Measurements from ENCODE around the gene STIMATE. TPM values are rescaled to one million over a fixed set of nuclear protein-coding genes. Genes with fewer than 3 reads are reported as not detected.

Gene STIMATE
- 25.0 and 39.6 TPM in 2 replicates for total RNA-seq (2014; rRNA removed; shearing (Covaris generic); ENCODE audit: low replicate concordance)

DNA sequence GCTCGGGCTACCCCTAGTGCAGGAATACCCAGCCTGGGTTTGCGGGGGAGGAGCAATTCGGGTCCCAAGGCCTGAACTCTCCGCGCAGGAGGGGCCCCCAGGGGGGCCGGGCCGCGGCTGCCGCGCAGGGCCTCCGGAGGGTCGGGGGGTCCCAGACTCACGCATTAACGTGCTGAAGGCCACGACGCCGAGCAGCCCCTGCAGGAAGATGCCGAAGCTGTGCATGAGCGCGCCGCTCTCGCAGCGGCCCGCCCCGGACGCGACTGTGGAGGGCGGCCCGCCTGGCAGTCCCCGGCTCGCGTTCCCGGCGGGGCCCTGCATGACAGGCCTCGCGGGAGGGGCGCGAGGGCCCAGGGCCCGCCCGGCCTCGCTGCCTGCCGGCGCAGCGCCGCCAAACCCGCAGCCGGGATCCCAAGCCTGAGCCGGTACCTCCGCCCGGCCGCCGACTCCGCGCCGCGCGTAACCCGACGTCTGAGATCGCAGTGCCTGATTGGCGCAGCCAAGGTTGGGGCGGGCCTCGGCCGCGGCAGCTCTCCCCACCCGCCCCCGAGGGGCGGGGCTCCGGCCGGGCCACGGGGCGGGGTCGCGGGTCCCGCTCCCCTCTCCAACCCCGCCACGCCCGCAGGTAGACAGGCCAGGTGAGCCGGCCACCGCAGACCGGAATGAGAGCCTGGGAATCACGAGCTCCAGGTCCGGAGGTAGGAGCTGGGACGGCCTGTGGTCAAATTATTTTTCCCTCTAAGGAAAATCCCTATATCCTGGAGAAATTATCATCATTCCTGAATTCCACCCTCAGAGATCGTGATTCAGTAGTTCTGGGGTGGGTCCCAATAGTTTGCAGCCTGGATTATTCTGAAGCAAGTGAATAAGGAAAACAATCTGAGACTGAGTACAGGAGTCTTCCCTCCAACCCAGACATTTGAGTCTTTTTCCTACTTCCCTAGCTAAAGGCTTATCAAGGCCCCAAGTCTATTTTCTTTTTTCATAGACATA is at the start of gene STIMATE:
STIMATE (minus strand) TSS at position 419 of the 993 bp plus-strand sequence; CDS start at position 321, 98 bp downstream.
- Histone ChIP-seq H3K9ac (ENCODE audit: low read length) (peak within 1 kb of the TSS; percentile 79), H3K4me2 (ENCODE audit: low read depth, low read length, poor library complexity, severe bottlenecking) (peak within 1 kb of the TSS; percentile 95), H3K9me3 (ENCODE audit: low read length) (no peaks in the 10 kb centered on the region), H3K36me3 (ENCODE audit: insufficient read depth, low read length) (peaks cover 2% of the 10 kb centered on the region; the same call in 1 of the 2 replicates), H3K27me3 (ENCODE audit: low read length) (no peaks in the 10 kb centered on the region), H3K79me2 (ENCODE audit: low read length) (peaks cover 45% of the 10 kb centered on the region), H3K27ac (ENCODE audit: low read length) (peak within 1 kb of the TSS; percentile 41), H3K4me3 (ENCODE audit: low read length) (peak within 1 kb of the TSS; percentile 97), H2AFZ (ENCODE audit: low read length) (peak within 1 kb of the TSS; percentile 55; the same call in 1 of the 2 replicates), H3K4me1 (ENCODE audit: low read length) (peaks cover 50% of the 10 kb centered on the region), H4K20me1 (ENCODE audit: insufficient read depth, low read depth, low read length) (no peaks in the 10 kb centered on the region; the same call in 1 of the 2 replicates), H3K9me2 (replicated peaks; ENCODE audit: insufficient read depth, low read length) (no peaks in the 10 kb centered on the region)
- DNase-seq, result peak; percentile 94

GRCh38 chr3:52939600-52939999 is 42.3 kb upstream of the STIMATE start:
- Histone ChIP-seq H3K9me2 (replicated peaks; ENCODE audit: insufficient read depth, low read length) (no peaks in the 10 kb centered on the region), H3K79me2 (ENCODE audit: low read length) (no peaks in the 10 kb centered on the region), H2AFZ (ENCODE audit: low read length) (no peak overlapping the region), H3K4me1 (ENCODE audit: low read length) (no peaks in the 10 kb centered on the region), H3K9me3 (ENCODE audit: low read length) (no peaks in the 10 kb centered on the region), H3K4me3 (ENCODE audit: low read length) (no peak overlapping the region), H4K20me1 (ENCODE audit: insufficient read depth, low read depth, low read length) (no peaks in the 10 kb centered on the region), H3K9ac (ENCODE audit: low read length) (no peak overlapping the region), H3K27ac (ENCODE audit: low read length) (no peak overlapping the region), H3K27me3 (ENCODE audit: low read length) (no peaks in the 10 kb centered on the region), H3K36me3 (ENCODE audit: insufficient read depth, low read length) (no peaks in the 10 kb centered on the region), H3K4me2 (ENCODE audit: low read depth, low read length, poor library complexity, severe bottlenecking) (no peak overlapping the region)
- DNase-seq, result no peak

DNA sequence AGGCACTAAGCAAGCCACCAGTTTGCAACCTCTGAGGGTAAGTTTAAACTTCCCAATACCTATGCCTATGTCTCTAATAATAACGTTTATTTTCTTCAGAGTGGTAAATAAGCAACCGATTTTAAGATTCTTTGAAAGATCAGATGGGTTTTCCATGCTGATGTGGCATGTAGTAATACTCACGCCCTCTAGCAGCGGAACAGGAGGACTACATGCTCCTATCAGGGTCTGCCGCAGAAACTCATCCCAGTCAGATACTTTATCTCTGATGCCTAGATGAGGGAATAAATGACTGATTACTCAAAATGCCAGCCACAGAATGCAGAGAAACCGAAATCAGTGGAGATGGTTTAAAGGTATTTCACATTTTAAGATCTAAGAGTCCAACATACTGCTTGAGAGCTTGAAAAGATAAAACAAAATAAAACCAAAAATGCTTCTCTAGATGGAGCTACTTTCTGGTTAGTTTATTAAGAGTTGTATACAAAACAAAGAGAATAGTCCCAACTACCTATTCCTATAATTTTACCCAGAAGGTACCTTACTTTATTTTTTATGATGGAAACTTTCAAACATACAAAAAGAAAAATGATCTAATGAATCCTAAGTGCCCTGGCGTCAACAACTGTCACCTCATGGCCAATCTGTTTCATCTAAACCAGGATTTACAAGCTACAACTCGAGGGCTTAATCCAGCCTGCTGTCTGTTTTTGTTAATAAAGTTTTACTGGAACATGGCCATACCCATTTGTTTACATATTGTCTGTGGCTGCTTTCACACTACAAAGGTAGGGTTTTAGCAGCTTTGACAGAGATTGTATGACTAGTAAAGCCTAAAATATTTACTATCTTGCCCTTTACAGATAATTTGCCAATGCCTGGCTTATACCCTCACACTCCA is 37.5 kb upstream of the STIMATE start:
- DNase-seq, result peak; percentile 78
- Histone ChIP-seq H3K79me2 (ENCODE audit: low read length) (no peaks in the 10 kb centered on the region), H3K27ac (ENCODE audit: low read length) (no peak overlapping the region), H3K4me3 (ENCODE audit: low read length) (no peak overlapping the region), H2AFZ (ENCODE audit: low read length) (no peak overlapping the region), H3K27me3 (ENCODE audit: low read length) (no peaks in the 10 kb centered on the region), H3K36me3 (ENCODE audit: insufficient read depth, low read length) (no peaks in the 10 kb centered on the region), H3K4me1 (ENCODE audit: low read length) (peaks cover 10% of the 10 kb centered on the region), H3K9me3 (ENCODE audit: low read length) (no peaks in the 10 kb centered on the region), H3K9me2 (replicated peaks; ENCODE audit: insufficient read depth, low read length) (no peaks in the 10 kb centered on the region), H3K4me2 (ENCODE audit: low read depth, low read length, poor library complexity, severe bottlenecking) (no peak overlapping the region), H4K20me1 (ENCODE audit: insufficient read depth, low read depth, low read length) (no peaks in the 10 kb centered on the region), H3K9ac (ENCODE audit: low read length) (no peak overlapping the region)

DNA sequence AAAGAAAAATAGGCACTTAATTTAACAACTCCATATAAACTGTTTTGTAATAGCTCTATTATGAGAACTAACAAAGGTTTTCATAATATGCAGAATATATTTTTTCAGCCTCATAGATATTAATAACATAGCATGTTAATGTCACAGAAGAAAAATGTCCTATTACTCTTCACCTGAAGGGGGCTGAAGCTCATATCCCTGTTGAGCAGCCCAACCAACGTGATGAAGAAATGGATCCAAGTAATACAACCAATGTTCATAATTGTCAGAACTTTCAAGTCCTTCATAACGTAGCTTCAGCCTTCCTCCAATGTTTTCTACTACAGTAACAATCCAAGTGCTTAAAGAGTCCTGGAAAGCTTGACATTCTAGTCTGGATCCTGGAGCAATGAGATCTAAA is 34.5 kb upstream of the STIMATE start:
- Histone ChIP-seq H3K4me3 (ENCODE audit: low read length) (no peak overlapping the region), H3K27ac (ENCODE audit: low read length) (no peak overlapping the region), H3K9me2 (replicated peaks; ENCODE audit: insufficient read depth, low read length) (no peaks in the 10 kb centered on the region), H3K79me2 (ENCODE audit: low read length) (no peaks in the 10 kb centered on the region), H2AFZ (ENCODE audit: low read length) (no peak overlapping the region), H3K9ac (ENCODE audit: low read length) (no peak overlapping the region), H3K4me1 (ENCODE audit: low read length) (peaks cover 10% of the 10 kb centered on the region), H3K27me3 (ENCODE audit: low read length) (no peaks in the 10 kb centered on the region), H3K36me3 (ENCODE audit: insufficient read depth, low read length) (no peaks in the 10 kb centered on the region), H4K20me1 (ENCODE audit: insufficient read depth, low read depth, low read length) (no peaks in the 10 kb centered on the region), H3K9me3 (ENCODE audit: low read length) (no peaks in the 10 kb centered on the region), H3K4me2 (ENCODE audit: low read depth, low read length, poor library complexity, severe bottlenecking) (no peak overlapping the region)
- peak; percentile 63 for DNase-seq

- Histone ChIP-seq H3K36me3 (ENCODE audit: insufficient read depth, low read length) (no peaks in the 10 kb centered on the region), H3K4me2 (ENCODE audit: low read depth, low read length, poor library complexity, severe bottlenecking) (no peak overlapping the region), H3K4me1 (ENCODE audit: low read length) (peaks cover 10% of the 10 kb centered on the region), H3K27me3 (ENCODE audit: low read length) (no peaks in the 10 kb centered on the region), H2AFZ (ENCODE audit: low read length) (no peak overlapping the region), H3K9me2 (replicated peaks; ENCODE audit: insufficient read depth, low read length) (no peaks in the 10 kb centered on the region), H3K9ac (ENCODE audit: low read length) (no peak overlapping the region), H4K20me1 (ENCODE audit: insufficient read depth, low read depth, low read length) (no peaks in the 10 kb centered on the region), H3K9me3 (ENCODE audit: low read length) (no peaks in the 10 kb centered on the region), H3K4me3 (ENCODE audit: low read length) (no peak overlapping the region), H3K79me2 (ENCODE audit: low read length) (no peaks in the 10 kb centered on the region), H3K27ac (ENCODE audit: low read length) (no peak overlapping the region)
- DNase-seq, result no peak
Measured at GRCh38 chr3:52931328-52931727, 34.0 kb upstream of the STIMATE start.

DNA sequence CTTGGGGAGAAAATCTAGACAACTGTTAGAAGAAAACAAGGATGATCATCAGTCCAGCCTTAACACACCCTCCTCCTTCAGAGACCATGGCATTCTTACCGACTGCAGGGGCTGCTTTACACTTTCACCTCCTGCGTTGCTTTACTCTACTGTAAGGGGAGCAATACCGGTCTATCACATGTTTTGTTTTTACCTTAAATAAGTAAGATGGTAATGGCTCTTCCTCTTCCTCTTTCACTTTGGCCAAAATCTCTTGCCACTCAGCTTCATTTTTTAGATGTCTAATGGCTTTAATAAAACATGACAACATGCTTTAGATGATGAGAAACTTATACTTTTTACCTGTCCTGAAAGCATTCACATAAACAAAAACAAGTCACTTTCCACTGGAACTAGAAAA is 33.4 kb upstream of the STIMATE start:
- DNase-seq, result peak; percentile 52
- no peaks in the 10 kb centered on the region for H3K27me3 ChIP-seq (ENCODE audit: low read length)
- peak overlapping the region; percentile 56; the same call in 1 of the 2 replicates for H2AFZ ChIP-seq (ENCODE audit: low read length)
- peaks cover 10% of the 10 kb centered on the region for H3K4me1 ChIP-seq (ENCODE audit: low read length)
- no peaks in the 10 kb centered on the region for H3K36me3 ChIP-seq (ENCODE audit: insufficient read depth, low read length)
- no peak overlapping the region for H3K4me3 ChIP-seq (ENCODE audit: low read length)
- no peaks in the 10 kb centered on the region for H4K20me1 ChIP-seq (ENCODE audit: insufficient read depth, low read depth, low read length)
- no peaks in the 10 kb centered on the region for H3K9me3 ChIP-seq (ENCODE audit: low read length)
- no peak overlapping the region for H3K27ac ChIP-seq (ENCODE audit: low read length)
- peak overlapping the region; percentile 36 for H3K4me2 ChIP-seq (ENCODE audit: low read depth, low read length, poor library complexity, severe bottlenecking)
- H3K9me2 ChIP-seq (replicated peaks; ENCODE audit: insufficient read depth, low read length), result no peaks in the 10 kb centered on the region
- H3K79me2 ChIP-seq (ENCODE audit: low read length), result no peaks in the 10 kb centered on the region
- no peak overlapping the region for H3K9ac ChIP-seq (ENCODE audit: low read length)

GRCh38 chr3:52926554-52926953 is 29.2 kb upstream of the STIMATE start:
- Histone ChIP-seq H2AFZ (ENCODE audit: low read length) (no peak overlapping the region), H3K27ac (ENCODE audit: low read length) (no peak overlapping the region), H3K4me1 (ENCODE audit: low read length) (peaks cover 16% of the 10 kb centered on the region), H3K36me3 (ENCODE audit: insufficient read depth, low read length) (no peaks in the 10 kb centered on the region), H3K9me3 (ENCODE audit: low read length) (no peaks in the 10 kb centered on the region), H3K27me3 (ENCODE audit: low read length) (no peaks in the 10 kb centered on the region), H3K9me2 (replicated peaks; ENCODE audit: insufficient read depth, low read length) (no peaks in the 10 kb centered on the region), H3K4me2 (ENCODE audit: low read depth, low read length, poor library complexity, severe bottlenecking) (no peak overlapping the region), H4K20me1 (ENCODE audit: insufficient read depth, low read depth, low read length) (no peaks in the 10 kb centered on the region), H3K9ac (ENCODE audit: low read length) (no peak overlapping the region), H3K4me3 (ENCODE audit: low read length) (no peak overlapping the region), H3K79me2 (ENCODE audit: low read length) (no peaks in the 10 kb centered on the region)
- no peak for DNase-seq
